Thoracic aorta (tissue), 2 donors: ENCODE results near the gene SNCAIP. TPM values are rescaled to one million over a fixed set of nuclear protein-coding genes. Genes with fewer than 3 reads are reported as not detected.

Experiments used
- ATAC-seq: fragments of 150-250 bp; one replicate; pipeline ENCODE4 v1.8.0; 2017; ENCODE audit warnings: low read depth; ENCODE audit not compliant: insufficient number of reproducible peaks, low FRiP score
- DNase-seq: peaks from one replicate; pipeline ENCODE4 v3.0.0-alpha.2; 2020; ENCODE audit warnings: low spot score
- H3K27ac ChIP-seq, 2 donors: fragments of 200-600 bp; sonication (generic); 1 replicate in 1 of 2; 2 replicates in 1 of 2; pipeline ENCODE4 v1.5.1; 2016; ENCODE audit warnings: mild to moderate bottlenecking in 2 of 2, moderate library complexity in 2 of 2
- H3K27me3 ChIP-seq: fragments of 200-600 bp; sonication (generic); replicated peaks from 2 replicates; pipeline ENCODE4 v1.6.0; 2016; ENCODE audit warnings: mild to moderate bottlenecking; ENCODE audit not compliant: insufficient read depth
- H3K36me3 ChIP-seq: fragments of 200-600 bp; sonication (generic); one replicate; pipeline ENCODE4 v1.5.1; 2016
- H3K4me1 ChIP-seq, 2 donors: fragments of 200-600 bp; sonication (generic); 1 replicate in 1 of 2; 2 replicates in 1 of 2; pipeline versions ENCODE4 v1.5.1 to v1.6.0; 2016; ENCODE audit warnings: low read depth in 2 of 2, mild to moderate bottlenecking in 1 of 2; ENCODE audit not compliant: control insufficient read depth in 1 of 2
- H3K4me3 ChIP-seq: fragments of 200-600 bp; sonication (generic); 2 replicates; pipeline ENCODE4 v1.5.1; 2016; ENCODE audit warnings: mild to moderate bottlenecking
- H3K9me3 ChIP-seq: fragments of 200-600 bp; sonication (generic); 2 replicates; pipeline ENCODE4 v1.5.1; 2016
- total RNA-seq, 2 donors: library from RNA; depleted of rRNA; stranded (reverse); fragments of >200 nt; gene quantifications; one replicate each; pipeline versions ENCODE4 v1.1.0 to v1.2.3, GENCODE V29; 2016
- TF ChIP-seq, protein P1 (sequence below): fragments of 200-600 bp; sonication (generic); IDR thresholded peaks from one replicate; pipeline ENCODE4 v1.5.1; 2019; ENCODE audit warnings: antibody characterized with exemption

The SNCAIP gene
- total RNA-seq, 2 donors from 2014 or later = 4.5 to 8.5 TPM

DNA sequence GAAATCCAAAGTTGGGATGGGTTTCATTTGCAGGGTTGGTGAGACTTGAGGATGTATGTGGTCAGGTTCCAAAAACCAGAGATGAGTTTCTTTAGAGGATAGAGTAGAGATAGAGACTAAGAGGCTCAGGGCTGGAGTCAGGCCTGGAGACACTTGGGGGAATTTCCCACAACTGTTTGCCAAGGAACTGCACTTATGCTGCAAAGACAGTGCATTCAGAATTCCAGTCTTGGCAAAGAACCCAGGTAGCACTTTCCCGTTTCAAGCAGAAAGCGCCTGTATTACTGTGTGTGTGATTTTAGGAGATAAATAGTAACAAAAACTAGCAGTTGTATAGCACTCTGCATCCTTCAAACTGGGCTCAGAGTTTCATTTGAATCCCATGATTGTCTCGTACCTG, 55.4 kb downstream of the SNCAIP start:
- DNase-seq (no peak), ATAC-seq (no peak)
- Histone ChIP-seq H3K36me3 (no peaks in the 10 kb centered on the region), H3K4me1 (peaks cover 0 to 21% of the 10 kb centered on the region in 2 donors), H3K9me3 (no peaks in the 10 kb centered on the region), H3K4me3 (no peak overlapping the region), H3K27ac (no peak overlapping the region), H3K27me3 (no peaks in the 10 kb centered on the region)
- TF ChIP-seq, protein P1, sequence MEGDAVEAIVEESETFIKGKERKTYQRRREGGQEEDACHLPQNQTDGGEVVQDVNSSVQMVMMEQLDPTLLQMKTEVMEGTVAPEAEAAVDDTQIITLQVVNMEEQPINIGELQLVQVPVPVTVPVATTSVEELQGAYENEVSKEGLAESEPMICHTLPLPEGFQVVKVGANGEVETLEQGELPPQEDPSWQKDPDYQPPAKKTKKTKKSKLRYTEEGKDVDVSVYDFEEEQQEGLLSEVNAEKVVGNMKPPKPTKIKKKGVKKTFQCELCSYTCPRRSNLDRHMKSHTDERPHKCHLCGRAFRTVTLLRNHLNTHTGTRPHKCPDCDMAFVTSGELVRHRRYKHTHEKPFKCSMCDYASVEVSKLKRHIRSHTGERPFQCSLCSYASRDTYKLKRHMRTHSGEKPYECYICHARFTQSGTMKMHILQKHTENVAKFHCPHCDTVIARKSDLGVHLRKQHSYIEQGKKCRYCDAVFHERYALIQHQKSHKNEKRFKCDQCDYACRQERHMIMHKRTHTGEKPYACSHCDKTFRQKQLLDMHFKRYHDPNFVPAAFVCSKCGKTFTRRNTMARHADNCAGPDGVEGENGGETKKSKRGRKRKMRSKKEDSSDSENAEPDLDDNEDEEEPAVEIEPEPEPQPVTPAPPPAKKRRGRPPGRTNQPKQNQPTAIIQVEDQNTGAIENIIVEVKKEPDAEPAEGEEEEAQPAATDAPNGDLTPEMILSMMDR = no peak

DNA sequence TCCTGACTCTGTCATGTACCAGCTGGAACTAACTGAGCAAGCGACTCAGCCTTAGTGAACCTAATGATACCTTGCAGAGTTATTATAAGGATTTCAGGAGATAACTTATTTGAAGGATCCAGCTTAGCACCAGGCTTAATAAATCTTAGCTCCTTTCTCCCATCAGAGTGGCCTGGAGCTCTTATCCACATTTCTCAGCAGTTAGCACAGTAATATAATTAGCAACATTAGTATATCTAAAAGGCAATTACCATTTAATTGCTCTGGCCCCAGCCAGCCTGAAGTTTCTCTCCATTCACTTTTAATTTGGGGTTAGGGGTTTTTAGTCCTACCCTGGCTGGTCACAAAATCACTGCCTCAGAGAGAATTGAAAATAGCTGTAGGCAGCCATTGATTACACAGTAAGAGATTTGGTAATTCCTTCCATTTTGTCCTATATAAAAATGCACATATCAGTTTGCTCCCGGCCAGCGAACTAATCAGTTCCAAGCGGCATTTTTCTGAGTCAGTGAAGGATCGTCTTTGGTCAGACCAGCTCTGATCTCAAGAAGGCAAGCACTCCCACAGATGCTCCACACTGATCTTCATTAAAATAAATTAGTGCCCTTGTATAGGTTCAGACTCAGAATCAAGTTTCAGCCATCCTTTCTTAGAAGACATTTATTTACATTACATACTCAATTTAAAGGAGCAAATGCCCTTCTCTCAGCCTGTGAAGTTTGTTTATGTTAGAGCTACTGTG, 56.6 kb downstream of the SNCAIP start:
- peaks cover 0 to 16% of the 10 kb centered on the region in 2 donors for H3K4me1 ChIP-seq
- TF ChIP-seq, protein P1 = no peak
- no peak for ATAC-seq

DNA sequence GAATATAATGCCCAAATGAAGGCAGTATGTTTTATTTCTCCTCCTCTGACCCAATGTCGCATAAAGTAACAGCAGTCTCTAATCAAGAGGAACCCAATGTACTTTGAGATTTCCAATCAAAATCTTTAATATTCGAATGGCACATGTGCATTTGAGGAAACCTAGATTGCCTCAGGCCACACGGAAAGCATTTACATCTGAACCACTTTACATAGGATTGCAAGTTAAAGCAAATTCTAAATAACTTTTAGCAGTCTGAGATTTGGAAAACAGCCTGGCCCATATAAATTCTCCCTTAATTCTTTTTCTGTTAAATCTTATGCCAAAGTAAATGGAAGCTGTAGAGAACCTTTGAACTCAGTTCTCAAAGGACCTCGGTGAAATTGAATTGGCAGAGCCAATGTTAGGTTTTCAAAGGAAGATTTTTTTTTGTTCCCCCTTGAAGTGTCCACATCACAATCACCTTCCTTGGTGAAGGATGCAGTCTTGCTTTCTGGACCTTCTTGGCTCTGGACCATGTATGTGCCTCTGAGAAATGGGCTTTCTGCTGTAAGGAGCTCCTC, 57.3 kb downstream of the SNCAIP start:
- ATAC-seq = no peak
- H3K27ac ChIP-seq = peak overlapping the region; percentile 39 to 56
- H3K27me3 ChIP-seq = no peaks in the 10 kb centered on the region
- TF ChIP-seq, protein P1 = no peak
- DNase-seq = no peak
- H3K36me3 ChIP-seq = no peaks in the 10 kb centered on the region
- peaks cover 0 to 16% of the 10 kb centered on the region in 2 donors for H3K4me1 ChIP-seq
- H3K4me3 ChIP-seq = peak overlapping the region; percentile 61
- H3K9me3 ChIP-seq = no peaks in the 10 kb centered on the region

More for the DNA sequence above, 56.6 kb downstream of the SNCAIP start:
- no peaks in the 10 kb centered on the region for H3K36me3 ChIP-seq
- H3K9me3 ChIP-seq = no peaks in the 10 kb centered on the region
- no peak for DNase-seq
- H3K27me3 ChIP-seq = no peaks in the 10 kb centered on the region
- H3K27ac ChIP-seq = no peak overlapping the region
- H3K4me3 ChIP-seq = no peak overlapping the region

DNA sequence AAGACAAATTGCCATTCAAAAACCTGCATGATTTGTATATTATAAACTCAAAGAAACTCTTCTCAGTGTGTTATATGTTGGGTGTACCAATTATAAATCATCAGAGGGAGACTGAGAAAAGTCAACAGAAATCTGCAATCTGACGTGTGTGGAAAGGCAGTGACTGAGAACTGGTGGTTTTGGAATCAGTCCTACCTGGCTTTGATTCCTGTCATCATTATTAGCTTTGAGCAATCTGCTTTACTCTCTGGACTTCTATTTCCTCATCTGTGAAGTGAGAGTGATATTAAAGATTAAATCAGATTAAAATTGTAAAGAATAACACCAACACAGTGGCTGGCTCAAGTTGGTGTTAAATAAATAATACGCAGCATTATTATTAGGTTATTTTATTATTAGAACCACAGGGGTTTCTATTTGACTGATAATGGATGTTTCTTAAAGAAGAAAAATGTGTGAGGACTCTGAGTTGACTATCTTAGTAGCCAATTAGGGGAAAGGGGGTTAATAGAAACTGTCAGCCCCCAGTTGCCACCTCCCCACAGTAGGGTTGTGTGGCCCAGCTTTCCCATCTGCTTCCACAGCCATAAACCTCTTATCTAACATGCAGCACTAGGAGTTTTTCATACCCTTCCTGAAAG, 59.6 kb downstream of the SNCAIP start:
- DNase-seq (no peak), ATAC-seq (no peak)
- no peak overlapping the region for H3K27ac ChIP-seq
- no peaks in the 10 kb centered on the region for H3K27me3 ChIP-seq
- peaks cover 9 to 23% of the 10 kb centered on the region in 2 donors for H3K4me1 ChIP-seq
- no peaks in the 10 kb centered on the region for H3K36me3 ChIP-seq
- TF ChIP-seq, protein P1 = no peak
- H3K9me3 ChIP-seq = no peaks in the 10 kb centered on the region
- no peak overlapping the region for H3K4me3 ChIP-seq

DNA sequence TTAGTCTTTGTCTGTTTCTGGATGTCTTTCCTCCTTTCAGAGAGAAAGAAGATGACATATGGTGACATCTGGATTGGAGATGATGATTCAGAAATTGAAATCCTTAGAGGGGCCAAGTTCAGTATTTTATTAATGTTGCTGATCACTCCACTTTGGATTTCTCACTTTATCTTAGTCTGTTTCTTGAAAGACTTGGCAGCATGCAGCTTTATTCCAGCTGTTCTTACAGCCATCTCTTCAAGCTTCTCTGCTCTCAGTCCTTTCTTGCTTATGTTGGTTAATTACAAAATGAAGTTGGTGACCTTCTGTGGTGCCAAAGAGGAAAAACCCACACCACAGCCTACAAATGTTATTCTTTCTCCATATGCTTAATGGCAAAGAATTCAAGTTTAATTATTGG, 62.1 kb downstream of the SNCAIP start:
- DNase-seq (no peak), ATAC-seq (no peak)
- no peaks in the 10 kb centered on the region for H3K36me3 ChIP-seq
- H3K27ac ChIP-seq = no peak overlapping the region
- no peaks in the 10 kb centered on the region for H3K9me3 ChIP-seq
- H3K4me1 ChIP-seq = peaks cover 10 to 21% of the 10 kb centered on the region in 2 donors
- H3K4me3 ChIP-seq = no peak overlapping the region
- TF ChIP-seq, protein P1 = no peak
- H3K27me3 ChIP-seq = no peaks in the 10 kb centered on the region
